Karpas-422 (cell line): Measurements from ENCODE around the gene ZSCAN5A. TPM values are rescaled to one million over a fixed set of nuclear protein-coding genes. Genes with fewer than 3 reads are reported as not detected.

ENCODE experiments used
- small RNA-seq: library from RNA; depleted of rRNA; stranded (forward); fragments of <200 nt; gene quantifications from one replicate; pipeline ENCODE3, GENCODE V24; 2014
- total RNA-seq: library from RNA; depleted of rRNA; stranded (reverse); fragments of >200 nt; shearing (Covaris generic); gene quantifications from 2 replicates; pipeline ENCODE4 v1.2.3, GENCODE V29; 2014; ENCODE audit warnings: low replicate concordance; rRNA removed

Gene ZSCAN5A
- total RNA-seq, 1 experiment from 2014 or later = 14.4 TPM

Small RNA genes lying within 50 kb of the gene (small RNA-seq; reads per million reads assigned to genes)
- gene RF00019 = not detected

Other genes starting within 250 kb of the ZSCAN5A start
- gene ZNF787, start 193.5 kb downstream of the ZSCAN5A start, total RNA-seq = 26.2 and 103 TPM in 2 replicates
- gene ZNF444, start 173.6 kb downstream of the ZSCAN5A start, total RNA-seq = 12.5 and 54.0 TPM in 2 replicates
- gene GALP, start 138.8 kb downstream of the ZSCAN5A start, total RNA-seq = not detected in 2 replicates
- gene ZSCAN5B, start 117.1 kb downstream of the ZSCAN5A start, total RNA-seq = 0.18 TPM in 1 of 2 replicates, not detected in the other
- not detected in 2 replicates for gene ZSCAN5C, start 112.6 kb downstream of the ZSCAN5A start, total RNA-seq
- not detected in 2 replicates for gene EDDM13, start 42.1 kb downstream of the ZSCAN5A start, total RNA-seq
- gene ZNF582, start 78.7 kb upstream of the ZSCAN5A start, total RNA-seq = 2.6 and 3.4 TPM in 2 replicates
- gene ZNF583, start 89.5 kb upstream of the ZSCAN5A start, total RNA-seq = 4.9 and 6.7 TPM in 2 replicates
- gene ZNF667, start 162.5 kb upstream of the ZSCAN5A start, total RNA-seq = not detected in 2 replicates
- not detected in 2 replicates for gene ZNF471, start 193.0 kb upstream of the ZSCAN5A start, total RNA-seq
- gene ZFP28, start 224.1 kb upstream of the ZSCAN5A start, total RNA-seq = not detected in 2 replicates